ENCODE measurements around the gene PLXNB3.
"Not testable (repeated sequence)": the region's sequence is repeated elsewhere in the genome, so short reads cannot be mapped to it uniquely, and the experiment has no call there.

PLXNB3 gene

DNA sequence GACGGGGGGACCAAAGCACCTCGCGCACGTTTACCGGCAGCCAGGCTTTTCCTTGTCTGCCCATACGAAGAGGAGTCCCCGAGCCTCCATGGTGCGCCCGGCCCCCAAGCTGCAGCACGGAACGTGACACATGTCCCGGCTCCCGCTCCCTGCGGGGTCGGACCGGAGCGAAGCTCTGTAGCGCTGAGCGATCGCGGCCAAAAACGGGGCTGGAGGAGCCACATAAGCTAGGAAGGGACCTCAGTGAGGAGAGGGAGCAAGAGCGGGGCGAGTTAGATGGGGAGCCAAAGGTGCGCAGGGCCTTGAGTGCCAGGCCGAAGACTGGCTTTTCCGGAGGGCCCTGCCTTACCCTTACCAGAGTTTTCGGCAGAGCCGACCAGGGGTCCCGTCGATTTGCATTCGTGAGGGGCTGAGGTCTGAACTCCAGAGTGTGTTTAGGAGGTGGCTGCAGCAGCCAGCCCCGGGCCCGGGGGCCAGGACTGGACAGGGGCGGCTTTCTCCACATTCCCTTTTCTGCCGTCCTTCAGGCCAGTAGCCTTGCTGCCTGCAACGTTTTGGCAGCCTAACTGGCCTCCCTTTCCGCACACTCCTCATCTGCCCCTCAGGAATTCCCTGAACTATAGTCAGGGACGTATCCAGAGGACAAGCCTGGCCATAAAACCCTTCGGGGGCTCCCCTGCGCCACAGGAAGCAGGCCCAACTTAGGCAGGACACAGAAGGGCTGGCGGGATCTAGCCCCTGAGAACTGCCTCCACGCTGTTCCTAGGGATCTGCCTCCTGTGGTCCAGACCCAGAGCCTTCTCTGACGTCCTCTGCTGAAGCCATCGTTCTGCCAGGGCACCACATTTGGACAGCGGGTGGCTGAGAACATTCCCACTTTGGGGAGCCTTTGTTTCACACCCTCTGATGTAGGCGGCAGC lies 31.1 kb downstream of the PLXNB3 start:
- DNase-seq: peak in 1 of 3 experiments; percentile 32

DNA sequence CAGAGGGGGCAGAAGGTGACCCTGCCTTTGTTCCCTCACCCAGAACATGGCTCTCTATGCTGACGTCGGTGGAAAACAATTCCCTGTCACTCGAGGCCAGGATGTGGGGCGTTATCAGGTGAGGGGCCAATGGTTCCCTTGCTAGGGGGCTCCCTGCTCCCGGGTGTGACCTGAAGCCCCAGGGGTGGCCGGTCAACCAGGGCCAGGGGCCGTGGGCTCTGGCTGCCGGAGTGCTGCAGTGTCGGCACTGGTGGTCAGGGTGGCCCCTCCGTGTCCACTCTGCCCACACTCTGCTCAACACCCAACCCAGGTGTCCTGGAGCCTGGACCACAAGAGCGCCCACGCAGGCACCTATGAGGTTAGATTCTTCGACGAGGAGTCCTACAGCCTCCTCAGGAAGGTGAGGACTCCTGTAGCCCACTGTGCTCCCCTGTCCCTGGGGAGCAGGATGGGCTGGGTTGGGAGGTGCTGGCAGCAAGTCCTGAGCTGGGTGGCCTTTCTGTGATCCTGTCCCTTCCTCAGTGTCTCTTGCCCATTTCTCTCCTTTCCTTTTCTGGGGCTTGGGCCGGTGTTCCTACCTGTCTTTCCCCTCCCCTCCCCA lies 33.5 kb downstream of the PLXNB3 start:
- DNase-seq: no peak

DNA sequence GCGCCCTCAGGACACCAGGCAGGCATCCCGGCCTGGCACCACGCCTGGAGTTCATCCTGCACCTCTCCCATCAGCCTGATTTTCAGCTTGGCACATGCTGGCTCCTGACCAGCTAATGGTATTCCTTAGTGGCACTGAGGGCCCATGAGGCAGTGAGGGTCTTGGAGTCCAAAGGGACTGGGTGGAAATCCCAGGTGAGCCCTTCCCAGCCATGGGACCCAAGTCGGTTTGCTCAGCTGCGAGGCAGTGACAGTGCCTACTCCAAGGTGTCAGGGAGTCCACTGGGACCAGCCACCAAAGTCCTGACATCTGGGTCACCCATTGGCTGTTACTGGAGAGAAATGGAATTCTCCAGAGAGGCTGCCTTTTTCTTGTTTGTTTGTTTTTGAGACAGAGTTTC lies 35.3 kb downstream of the PLXNB3 start:
- no peak for DNase-seq

DNA sequence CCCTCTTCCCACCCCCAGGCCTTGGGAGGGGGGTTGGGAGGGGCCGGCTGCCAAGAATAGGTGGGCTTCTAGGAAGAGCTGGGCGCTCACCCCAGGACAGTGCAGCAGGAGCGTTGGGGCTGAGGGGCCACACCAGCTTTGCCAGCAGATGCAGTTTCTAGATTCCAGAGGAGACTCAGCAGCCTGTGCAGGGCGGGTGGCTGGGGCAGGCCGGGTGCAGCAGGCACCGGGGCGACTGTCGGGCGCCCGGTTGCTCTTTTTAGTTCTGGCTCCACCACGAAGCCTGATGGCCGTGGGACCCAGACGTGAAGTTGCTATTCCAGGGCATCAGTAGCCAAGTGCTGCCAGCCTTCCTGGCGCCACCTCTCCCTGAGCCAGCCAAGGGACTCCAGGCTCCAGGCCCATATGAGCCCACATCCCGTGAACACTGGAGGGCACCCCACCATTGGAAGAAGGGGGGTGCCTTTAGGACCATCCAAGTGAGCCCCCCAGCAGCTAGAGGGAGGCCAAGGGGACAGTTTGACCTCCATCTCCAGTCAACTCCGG lies 36.2 kb downstream of the PLXNB3 start:
- no peak for DNase-seq

DNA sequence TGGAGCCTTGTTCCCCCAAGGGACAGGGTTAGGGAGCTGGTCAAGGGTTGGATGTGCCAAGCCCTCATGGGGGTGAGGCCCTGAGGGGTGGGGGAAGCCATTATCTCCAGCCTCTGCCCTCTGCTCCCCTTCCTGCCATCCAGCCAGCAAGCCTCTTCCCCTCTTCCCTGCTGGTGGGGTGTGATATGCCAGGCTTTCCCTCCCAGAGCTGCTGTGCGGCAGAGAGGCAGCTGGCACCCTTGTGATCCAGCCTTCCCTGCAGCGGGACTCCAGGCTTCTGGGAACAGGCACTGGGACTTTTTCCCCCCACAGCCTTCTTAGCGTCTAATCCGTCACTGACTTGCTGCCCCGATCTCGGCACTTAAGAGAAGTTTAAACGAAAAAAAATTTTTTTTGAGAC lies 36.7 kb downstream of the PLXNB3 start:
- no peak for DNase-seq

DNA sequence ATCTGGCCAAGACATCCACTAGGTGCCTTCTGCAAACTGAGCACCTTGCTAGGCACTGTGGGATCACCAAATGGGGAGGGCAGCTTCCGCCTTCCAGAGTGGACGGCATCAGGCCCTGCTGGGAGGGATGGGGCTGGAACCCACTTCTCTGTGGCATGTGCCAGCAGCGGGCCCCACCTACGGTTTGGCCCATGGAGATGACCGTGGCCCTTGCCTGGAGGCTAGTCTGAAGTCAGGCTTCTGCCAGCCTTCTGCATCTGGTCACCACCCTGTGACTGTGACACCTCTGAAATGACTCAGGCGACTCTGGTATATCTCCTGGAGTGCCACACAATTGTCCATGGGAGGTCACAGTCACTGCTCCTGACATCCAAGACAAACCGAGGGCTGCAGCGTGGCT lies 37.6 kb downstream of the PLXNB3 start:
- no peak for DNase-seq

DNA sequence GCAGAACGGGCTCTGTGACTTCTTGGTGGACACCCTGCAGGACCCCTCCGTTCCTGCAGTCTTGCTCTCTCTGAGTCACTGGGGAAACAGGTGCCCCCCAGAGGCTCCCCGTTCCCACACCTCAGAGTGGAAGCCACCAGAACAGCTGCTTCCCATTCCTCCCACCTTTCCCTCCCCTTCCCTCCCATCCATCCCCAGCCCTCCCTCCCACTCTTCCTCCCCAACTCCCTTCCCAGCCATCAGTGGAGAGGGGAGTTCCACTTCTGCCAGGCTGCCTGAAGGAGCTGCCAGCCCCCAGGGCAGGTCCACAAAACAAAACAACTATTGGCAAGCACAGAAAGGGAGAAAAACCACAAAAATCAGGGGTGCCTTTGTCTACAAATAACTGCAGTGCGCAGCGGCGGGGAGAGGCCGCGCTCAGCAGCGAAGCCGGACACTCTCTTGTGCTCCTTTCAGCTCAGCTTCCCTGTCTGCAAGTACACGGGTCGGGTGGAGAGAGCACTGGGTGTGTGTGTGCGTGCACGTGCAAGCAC lies 38.5 kb downstream of the PLXNB3 start:
- DNase-seq: no peak

DNA sequence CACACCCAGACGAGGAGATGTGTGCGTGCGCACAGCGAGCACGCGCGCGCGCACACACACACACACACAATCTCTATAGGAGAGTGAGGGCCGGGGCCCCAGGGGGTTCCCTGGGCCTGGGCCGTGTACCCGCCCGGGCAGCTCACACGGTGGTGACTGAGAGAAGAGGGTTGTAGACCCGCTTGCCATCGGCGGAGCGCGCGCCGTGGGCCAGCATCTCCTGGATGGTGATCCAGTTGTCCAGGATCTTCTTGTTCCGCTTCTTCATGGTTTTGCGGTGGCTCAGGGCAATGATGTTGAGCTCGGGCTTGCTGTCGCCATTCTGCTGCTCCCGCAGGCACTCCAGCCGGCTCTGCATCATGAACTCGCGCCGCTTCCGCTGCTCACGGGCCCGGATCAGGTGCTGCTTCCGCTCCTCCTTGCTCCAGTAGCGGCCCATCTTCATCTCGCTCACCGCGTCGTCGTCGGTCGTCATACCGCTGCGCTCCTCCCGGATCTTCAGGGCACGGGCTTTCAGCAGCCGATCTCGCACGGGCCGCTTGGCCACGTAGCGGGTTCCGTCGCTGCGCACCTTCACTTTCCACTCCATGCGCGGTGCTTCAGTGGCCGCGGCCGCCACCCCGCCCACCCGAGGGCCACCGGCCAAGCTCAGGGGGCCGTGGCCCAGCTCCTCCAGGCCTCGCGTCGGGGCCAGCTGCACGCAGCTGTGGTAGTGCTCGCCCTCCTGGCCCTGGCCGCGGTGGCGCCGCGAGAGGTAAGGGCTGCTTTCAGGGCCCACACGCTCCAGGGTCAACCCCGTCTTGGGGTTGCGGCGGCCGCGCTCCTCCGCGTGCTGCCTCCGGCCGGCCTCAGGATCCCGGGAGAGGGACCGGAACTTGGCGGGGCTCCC lies 39.4 kb downstream of the PLXNB3 start:
- no peak for DNase-seq

DNA sequence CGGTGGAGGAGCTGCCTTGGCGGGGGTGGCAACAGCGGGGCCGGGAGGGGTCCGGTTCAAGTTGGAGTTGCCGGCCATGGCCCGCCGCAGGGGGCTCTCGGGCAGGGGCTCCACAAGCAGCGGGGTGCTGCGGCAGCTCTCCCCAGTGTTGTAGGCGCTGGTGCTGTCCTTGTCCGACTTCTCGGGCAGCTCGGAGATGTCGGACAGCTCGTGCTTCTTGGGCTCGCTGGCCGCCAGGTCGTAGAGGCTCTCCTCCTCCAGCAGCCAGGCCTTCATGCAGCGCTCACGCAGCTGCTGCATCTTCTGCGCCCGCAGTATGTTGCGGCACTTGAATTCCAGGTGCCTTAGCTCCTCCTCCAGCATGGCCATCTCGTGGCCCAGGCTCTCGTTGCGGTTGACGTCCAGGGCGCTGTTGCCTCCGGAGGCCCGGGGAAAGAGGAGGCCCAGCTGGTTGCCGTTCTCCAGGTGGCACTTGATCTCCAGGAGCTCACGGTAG lies 40.1 kb downstream of the PLXNB3 start:
- no peak for DNase-seq

DNA sequence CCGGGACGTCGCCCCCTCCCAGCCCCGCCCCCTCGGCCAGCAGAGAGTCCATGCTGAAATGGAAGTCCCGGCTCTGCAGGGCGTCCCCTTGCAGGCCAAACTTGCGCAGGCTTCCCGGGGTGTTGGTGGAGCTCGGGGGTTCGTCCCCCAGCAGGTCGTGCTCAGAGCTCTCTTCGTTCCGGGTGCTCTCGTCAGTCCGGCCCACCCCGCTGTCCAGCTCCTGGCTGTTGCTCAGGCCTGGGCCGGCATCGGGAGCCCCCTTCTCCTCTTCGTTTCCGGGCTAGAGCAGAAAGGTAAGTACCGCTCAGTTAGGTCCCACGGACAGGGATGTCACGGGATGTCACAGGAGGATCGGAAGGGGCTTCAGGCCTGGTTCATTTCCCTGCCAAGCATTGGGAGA lies 40.6 kb downstream of the PLXNB3 start:
- no peak for DNase-seq

DNA sequence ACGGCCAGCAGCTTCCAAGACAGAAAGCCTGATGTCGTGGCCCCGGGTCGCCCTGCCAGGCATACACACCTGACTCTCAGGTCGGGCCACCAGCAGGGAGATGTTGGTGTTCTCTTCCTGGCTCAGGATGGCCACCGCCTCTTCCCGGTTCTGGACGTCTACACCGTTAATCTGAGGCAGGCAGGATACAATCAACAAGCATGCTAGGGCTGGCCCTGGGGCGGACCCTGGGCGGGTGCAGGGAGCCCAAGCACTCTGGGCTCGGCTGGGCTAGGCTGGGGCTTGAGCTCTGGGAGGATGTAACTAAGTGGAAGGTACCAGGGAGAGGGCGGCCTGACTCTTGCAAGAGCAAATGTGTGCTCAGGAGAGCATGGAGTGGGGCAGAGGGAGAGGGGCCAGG lies 41.4 kb downstream of the PLXNB3 start:
- no peak for DNase-seq

DNA sequence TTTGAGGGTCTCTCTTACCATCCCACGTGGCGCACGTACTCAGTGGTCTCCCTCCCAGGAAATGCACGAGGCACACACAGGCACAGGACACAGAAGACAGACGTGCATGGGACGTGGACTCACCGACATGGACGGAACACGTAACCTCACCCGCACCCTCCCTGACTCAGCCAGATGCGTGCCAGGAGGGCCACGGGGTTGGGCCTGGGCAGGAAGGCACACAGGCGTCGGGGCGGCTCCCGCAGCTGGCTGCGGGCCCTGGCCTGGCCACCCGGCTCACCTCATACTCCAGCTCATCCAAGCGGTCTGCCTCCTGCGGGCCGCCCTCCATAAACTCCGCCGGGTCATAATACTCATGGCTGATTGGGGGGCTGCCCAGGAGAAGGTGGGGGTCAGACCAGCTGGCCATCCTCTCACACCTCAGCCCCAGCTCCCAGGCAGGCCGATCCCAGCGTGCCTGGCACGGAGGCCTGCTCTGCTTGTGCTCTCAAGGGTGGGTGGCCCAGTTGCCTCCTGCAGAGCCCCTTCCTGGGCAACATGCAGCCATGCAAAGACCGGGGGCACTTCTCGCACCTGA lies 43.0 kb downstream of the PLXNB3 start:
- no peak for DNase-seq

DNA sequence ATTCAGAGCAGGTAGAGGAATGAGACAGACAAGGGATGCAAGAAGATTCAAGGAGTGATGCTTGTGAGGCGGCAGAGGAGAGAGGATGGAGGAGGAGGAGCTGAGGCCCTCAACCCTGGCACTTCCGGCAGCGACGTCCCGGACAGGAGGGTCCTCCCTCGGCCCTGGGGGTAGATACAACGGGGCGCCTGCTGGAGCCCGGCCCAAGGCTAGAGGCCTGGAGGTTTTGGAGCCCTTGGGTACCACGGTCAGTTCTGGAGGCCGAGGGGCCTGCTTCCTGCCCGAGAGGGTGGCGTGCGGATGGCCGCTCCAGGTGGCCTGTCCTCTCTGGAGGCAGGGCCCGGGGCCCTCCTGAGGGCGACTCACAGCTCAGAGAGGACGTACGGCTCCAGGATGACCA lies 43.9 kb downstream of the PLXNB3 start:
- DNase-seq: no peak

DNA sequence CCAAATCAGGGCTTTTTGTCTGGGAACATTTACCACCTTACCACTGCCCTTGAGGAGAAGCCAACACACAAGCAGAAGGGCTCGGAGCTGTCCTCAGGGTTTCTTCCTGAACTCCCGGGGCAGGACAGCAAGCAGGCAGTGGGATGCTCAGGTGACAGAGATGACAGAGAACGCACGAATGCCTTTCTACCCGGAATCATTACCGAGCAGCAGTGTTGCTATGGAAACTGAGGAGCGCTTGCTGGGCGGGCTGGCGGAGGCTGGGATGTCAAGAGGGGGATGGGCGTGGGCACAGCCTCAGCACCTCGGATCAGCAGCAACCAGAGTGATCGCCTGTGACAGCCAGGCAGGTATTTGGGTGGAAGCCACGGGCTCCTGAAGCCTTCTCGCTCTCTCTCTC lies 48.2 kb downstream of the PLXNB3 start:
- DNase-seq: peak in 2 of 3 experiments; percentile 39 to 44

DNA sequence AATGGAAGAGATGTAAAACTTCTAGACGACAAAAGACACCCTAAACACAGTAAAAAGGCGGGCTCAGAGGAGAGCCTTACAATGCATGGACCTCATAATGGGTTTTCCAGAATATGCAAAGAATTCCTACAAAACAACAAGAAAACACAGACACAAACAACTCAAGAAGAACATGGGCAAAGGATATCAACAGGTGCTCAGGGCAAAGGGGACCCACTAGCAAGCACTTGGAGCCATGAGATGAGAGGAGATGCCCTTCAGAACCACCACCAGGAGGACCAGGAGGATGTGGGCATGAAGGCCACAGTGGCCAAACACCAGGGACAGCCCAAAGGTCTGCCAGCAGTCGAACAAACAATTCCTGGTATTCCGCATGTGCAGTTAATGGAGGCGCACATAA lies 49.1 kb downstream of the PLXNB3 start:
- no peak for DNase-seq

DNA sequence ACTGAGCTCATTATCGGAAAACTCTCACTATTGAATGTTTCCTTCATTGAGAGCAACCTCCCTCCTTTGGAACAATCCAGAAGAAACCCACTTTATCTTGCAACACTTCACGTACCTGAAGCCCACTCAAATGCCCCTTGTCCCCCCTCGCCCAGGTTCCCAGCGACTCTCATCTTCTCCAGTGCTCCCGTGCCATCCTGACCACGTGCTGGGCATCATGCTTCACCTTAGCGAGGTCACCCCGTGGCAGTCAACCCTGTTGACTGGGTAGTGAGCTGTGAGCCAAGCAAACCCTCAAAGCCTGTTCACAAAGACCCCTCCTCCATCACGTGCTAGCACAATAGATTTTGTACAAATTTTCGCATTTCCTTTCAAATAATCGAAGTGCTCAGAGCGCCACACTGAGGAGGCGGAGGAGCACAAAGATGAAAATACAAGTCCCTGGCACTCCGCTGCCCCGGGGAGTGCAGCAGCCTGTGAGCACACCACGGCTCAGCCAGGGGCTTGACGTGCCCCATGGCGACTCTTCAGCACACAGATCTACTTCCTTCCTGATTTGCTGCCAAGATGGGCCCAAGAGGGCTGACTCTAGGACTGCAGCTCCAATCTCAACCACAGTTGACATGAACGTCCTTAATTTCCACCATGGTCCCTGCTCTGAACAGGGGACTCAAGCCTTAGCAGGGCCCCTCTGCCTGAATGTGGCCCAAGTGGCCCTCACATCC lies 50.7 kb downstream of the PLXNB3 start:
- DNase-seq: no peak

DNA sequence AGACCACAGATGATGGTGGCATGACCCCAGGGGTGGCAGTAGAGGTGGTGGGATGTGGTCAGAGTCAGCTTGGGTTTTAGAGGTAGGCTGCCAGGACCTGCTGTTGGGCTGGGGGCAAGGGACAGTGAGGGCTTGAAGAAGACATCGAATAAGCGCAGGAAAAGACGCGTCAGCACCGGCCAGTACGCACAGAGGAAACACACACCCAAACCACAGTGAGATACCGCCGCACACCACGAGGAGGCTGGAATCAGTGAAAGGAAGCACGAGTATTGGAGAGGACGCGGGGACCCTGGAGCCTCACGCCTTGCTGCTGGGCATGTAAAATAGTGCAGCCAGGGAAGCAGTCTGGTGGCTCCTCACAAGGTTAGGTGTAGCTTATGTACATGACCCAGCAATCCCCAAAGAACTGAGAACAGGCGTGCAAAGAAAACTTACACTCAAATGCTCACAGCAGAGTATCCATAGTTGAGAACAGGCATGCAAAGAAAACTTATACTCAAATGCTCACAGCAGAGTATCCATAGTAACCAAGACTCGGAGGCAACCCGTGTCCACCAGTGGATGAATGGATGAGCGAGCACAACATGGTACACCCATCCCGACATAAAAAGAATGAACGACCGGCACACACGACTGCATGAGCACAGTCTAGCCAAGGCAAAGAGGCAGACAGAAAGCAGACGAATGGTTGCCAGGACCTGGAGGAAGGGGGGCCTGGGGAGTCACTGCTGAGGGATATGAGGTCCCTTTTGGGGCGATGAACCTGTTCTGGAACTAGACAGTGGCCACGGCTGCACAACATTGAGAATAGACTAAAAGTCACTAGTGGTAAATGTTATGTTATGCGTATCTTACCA lies 53.0 kb downstream of the PLXNB3 start:
- DNase-seq: no peak

DNA sequence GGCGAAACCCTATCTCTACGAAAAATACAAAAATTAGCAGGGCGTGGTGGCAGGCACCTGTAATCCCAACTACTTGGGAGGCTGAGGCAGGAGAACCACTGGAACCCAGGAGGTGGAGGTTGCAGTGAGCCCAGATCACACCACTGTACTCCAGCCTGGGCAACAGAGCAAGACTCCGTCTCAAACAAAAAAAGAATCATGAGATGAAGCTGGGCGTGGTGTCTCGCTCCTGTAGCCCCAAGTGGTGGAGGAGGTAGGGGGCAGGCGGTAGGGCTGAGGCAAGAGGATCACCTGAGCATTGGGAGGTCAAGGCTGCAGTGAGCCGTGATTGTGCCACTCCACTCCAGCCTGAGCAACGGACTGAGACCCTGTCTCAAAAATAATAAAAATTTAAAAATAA lies 54.0 kb downstream of the PLXNB3 start:
- not testable (repeated sequence) for DNase-seq

DNA sequence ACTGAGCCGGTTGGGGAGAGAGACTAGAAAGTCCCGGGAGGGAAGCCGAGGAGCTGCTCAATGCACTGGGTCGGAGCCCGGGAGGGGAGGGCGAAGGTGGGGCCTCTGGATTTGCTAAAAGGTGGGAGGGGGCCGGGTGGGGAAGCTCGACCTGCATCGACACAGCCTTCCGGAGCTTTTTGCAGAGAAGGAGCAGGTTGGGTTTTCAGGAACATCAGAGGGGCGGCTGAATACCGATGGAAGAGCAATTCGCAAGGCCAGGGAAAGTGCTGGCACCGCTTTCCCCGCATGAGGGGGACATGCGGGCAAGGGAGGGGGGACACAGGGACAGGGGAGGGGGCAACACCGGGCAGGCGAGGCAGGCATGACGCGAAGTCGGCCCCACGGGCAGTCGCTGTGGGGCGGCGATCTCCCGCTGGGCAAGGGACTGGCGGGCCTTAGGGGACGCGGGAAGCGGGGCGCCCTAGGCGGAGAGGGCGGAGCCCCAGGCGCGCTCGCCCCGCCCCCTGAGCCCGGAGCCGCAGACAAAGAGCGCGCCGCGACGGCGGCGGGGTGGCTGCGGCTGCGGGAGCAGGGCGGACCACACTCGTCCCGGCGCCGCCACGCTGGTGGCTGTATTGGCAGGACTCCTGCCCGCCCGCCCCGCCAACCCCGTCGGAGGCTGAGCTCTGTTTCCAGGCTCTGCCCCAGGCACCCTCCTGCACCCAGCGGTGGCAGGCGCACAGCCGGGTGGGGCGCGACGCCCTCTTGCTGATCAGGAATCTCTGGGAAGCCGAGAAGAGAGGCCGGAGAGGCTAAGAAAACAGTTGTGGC lies 54.7 kb downstream of the PLXNB3 start:
- peak; percentile 76 to 85 (median 79) for DNase-seq
